Naive thymus-derived CD8-positive, alpha-beta T cell (primary cell): ENCODE data around the gene PLPPR5. TPM values are rescaled to one million over a fixed set of nuclear protein-coding genes. Genes with fewer than 3 reads are reported as not detected.
"Not testable (repeated sequence)": the region's sequence is repeated elsewhere in the genome, so short reads cannot be mapped to it uniquely, and the experiment has no call there.

Experiments used
- ATAC-seq, 2 donors: fragments of 150-1000 bp; cut with Tn5 transposase in 1 of 2; sonication (Bioruptor Pico), chemical (Tn5 transposase) in 1 of 2; 1 replicate in 1 of 2; 2 replicates in 1 of 2; pipeline ENCODE4 v1.10.0; 2021; ENCODE audit warnings: mild to moderate bottlenecking in 2 of 2, moderate library complexity in 2 of 2
- POLR2A ChIA-PET: fragments of 350-600 bp; sonication (Branson Sonifier 250); formaldehyde crosslinking; loops from one replicate; lab custom pipeline; 2021; ENCODE audit warnings: antibody characterized with exemption; lab: Charles Lee
- DNase-seq, 10 donors: peaks; one replicate each; pipeline versions ENCODE4 v3.0.0 to v3.0.0-alpha.2; 2020 to 2022
- H3K27ac Mint-ChIP-seq, 10 donors: one replicate each; pipeline ENCODE4 v1.8.0; 2020 to 2022; ENCODE audit warnings: mild to moderate bottlenecking in 10 of 10, mixed read lengths in 10 of 10, moderate library complexity in 4 of 10, inconsistent platforms in 1 of 10
- H3K27me3 Mint-ChIP-seq, 5 donors: one replicate each; pipeline ENCODE4 v1.8.0; 2021 to 2022; ENCODE audit warnings: mixed read lengths in 5 of 5
- H3K36me3 Mint-ChIP-seq, 3 donors: one replicate each; pipeline ENCODE4 v1.8.0; 2020 to 2022; ENCODE audit warnings: mixed read lengths in 3 of 3, mild to moderate bottlenecking in 2 of 3, inconsistent platforms in 1 of 3
- H3K4me1 Mint-ChIP-seq, 4 donors: one replicate each; pipeline ENCODE4 v1.8.0; 2021 to 2022; ENCODE audit warnings: mixed read lengths in 4 of 4
- H3K4me3 Mint-ChIP-seq, 10 donors: one replicate each; pipeline ENCODE4 v1.8.0; 2020 to 2022; ENCODE audit warnings: mild to moderate bottlenecking in 10 of 10, mixed read lengths in 10 of 10, moderate library complexity in 6 of 10, inconsistent platforms in 1 of 10
- H3K9me3 Mint-ChIP-seq, 9 donors: one replicate each; pipeline ENCODE4 v1.8.0; 2020 to 2022; ENCODE audit warnings: mixed read lengths in 9 of 9, mild to moderate bottlenecking in 3 of 9, inconsistent platforms in 1 of 9, moderate library complexity in 1 of 9
- polyA plus RNA-seq, 3 donors: library from polyadenylated mRNA; unstranded; fragments of 300-500 nt; fragmentation: Illumina TruSeq; gene quantifications; one replicate each; pipeline ENCODE4 v1.2.3, GENCODE V29; 2021
- total RNA-seq, 8 experiments: library from RNA in 2 of 8; stranded (reverse) in 2 of 8; gene quantifications; one replicate each; pipeline ENCODE4 v1.2.3 and lab custom pipeline; 2021 to 2026

PLPPR5 gene
- total and polyA plus RNA-seq, 5 experiments from 2014 or later = not detected

DNA sequence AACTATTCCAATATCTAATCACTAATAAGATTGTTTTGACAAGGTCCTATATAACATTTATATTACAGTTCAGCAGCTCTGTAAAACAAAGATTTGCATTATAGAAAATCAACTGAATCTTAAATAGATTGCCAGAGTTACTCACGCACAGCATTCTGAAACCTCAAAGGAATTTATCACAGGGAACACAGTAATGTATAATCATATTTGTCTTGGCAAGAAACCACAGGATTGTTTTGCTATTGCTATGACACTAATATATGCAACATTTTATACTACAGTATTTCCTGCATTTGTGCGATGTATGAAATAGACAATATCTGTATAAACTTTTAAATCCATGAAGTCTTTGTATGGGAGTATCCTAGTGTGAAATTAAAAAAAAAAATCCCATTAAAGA lies 101.4 kb downstream of the PLPPR5 start:
- Mint-ChIP-seq H3K4me1 (peaks cover 0 to 6% (median 4%) of the 10 kb centered on the region in 4 donors), H3K27me3 (no peaks in the 10 kb centered on the region), H3K27ac (no peak overlapping the region), H3K4me3 (no peak overlapping the region), H3K36me3 (no peaks in the 10 kb centered on the region), H3K9me3 (peaks cover 0 to 4% (median 0%) of the 10 kb centered on the region in 9 donors)
- POLR2A ChIA-PET = no interaction called here
- DNase-seq (no peak), ATAC-seq (no peak)

DNA sequence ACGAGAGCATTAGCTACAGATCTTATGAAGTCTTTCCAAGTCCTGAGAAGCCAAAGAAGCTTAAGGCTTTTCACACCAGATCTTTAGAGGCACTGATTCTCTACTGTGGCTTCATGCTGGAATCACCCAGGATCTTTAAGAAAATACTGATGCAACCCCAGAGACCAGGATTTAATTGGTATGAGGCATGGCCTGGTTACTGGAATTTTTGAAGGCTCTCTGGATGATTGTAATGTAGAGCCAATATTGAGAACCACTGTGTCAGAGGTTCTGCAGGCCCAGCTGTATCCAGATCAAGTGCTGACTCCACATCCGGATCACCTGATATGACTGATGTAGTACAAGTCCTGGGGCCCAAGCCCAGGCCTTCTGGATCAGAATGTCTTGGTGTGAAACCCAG lies 105.7 kb downstream of the PLPPR5 start:
- no peaks in the 10 kb centered on the region for H3K27me3 Mint-ChIP-seq
- peaks cover 3 to 18% (median 12%) of the 10 kb centered on the region in 4 donors for H3K4me1 Mint-ChIP-seq
- peaks cover 0 to 13% (median 12%) of the 10 kb centered on the region in 3 donors for H3K36me3 Mint-ChIP-seq
- peaks cover 4 to 18% (median 10%) of the 10 kb centered on the region in 9 donors for H3K9me3 Mint-ChIP-seq
- no peak overlapping the region for H3K4me3 Mint-ChIP-seq
- no peak overlapping the region for H3K27ac Mint-ChIP-seq
- DNase-seq = no peak
- no peak for ATAC-seq
- POLR2A ChIA-PET = no interaction called here

DNA sequence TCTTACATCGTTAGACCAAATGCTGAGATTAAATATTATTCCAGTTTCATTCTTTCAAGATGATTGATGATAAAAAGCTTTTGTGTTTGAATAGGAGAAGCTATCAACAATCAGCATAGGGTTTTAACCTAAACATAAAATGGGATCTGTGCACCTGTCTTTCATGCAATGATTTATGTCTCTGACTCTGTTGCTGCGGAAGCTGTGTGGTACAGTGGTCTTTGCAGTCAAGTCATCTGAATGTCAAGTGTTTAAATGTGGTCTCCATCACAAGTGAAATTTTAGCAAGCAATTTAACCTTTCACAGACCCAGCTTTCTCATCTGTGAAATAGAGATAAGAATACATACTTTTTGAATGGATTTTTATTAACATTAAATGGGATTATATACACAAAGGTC lies 107.2 kb downstream of the PLPPR5 start:
- Mint-ChIP-seq H3K4me3 (peak overlapping the region in 1 of 10 donors; percentile 24), H3K27me3 (no peaks in the 10 kb centered on the region), H3K27ac (peak overlapping the region in 1 of 10 donors; percentile 47), H3K36me3 (peaks cover 0 to 13% (median 12%) of the 10 kb centered on the region in 3 donors), H3K9me3 (peaks cover 4 to 18% (median 10%) of the 10 kb centered on the region in 9 donors), H3K4me1 (peaks cover 3 to 15% (median 9%) of the 10 kb centered on the region in 4 donors)
- peak in 4 of 10 donors; percentile 19 to 56 (median 34) for DNase-seq
- POLR2A ChIA-PET = no interaction called here
- ATAC-seq = peak; percentile 70 to 84

DNA sequence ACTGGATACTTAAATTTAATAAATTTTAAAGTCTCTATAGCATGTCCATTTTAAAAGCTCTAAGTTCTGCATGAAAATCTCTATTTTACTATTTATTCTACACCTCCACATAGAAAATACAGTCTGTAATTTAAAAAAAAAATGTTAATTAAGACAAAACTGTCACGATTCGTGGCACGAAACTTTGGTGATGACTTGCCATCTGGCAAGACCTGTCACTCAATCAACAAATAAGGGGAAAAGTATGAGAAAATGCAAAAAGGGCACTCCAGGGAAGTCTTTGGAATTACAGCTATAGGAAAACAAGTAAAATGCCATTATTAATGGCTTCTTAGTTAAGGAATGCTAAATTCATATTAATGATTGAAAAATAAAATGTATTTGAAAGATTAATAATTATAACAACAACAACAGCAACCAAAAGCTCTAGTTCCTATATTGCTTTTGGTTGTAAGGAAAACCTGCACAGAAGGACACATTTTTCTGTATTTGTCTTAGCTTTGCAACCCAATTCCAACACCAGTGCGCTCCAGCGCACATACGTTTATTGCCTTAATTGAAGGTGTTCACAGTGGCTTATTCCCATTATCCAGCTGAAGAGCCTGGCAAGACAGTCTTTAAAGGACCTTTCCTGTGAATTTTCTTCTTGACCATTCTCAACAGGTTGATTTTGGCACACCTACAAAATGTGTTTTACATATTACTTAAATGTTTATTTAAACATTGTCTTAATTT lies 107.8 kb downstream of the PLPPR5 start:
- peaks cover 3 to 15% (median 9%) of the 10 kb centered on the region in 4 donors for H3K4me1 Mint-ChIP-seq
- peaks cover 4 to 18% (median 10%) of the 10 kb centered on the region in 9 donors for H3K9me3 Mint-ChIP-seq
- peaks cover 0 to 13% (median 12%) of the 10 kb centered on the region in 3 donors for H3K36me3 Mint-ChIP-seq
- DNase-seq = no peak
- no peak for ATAC-seq
- no peaks in the 10 kb centered on the region for H3K27me3 Mint-ChIP-seq
- POLR2A ChIA-PET = interaction anchor here (1.0 kb wide), 1 partner anchor 25 kb away, joined by 3 read pairs; no protein-coding TSS in a partner anchor
- no peak overlapping the region for H3K4me3 Mint-ChIP-seq
- no peak overlapping the region for H3K27ac Mint-ChIP-seq

DNA sequence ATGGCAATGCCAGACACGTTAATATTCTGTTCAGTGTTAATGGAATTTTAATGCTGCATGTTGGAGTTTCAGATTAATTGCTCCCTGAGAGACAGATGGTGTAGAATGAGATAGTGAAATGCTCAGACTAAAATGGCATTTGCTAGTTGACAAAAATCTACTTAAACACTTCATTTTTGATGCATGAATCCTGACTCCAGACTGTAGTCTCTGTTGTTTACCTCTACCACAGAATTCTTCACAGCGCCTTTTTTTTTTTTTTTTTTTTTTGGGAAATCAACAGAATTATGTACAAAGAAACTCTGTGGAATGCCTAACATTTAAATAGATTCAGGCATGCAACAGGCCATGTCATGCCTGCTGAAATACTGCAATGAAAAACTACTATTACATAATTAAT lies 111.3 kb downstream of the PLPPR5 start:
- ATAC-seq (no peak), DNase-seq (no peak)
- POLR2A ChIA-PET = no interaction called here
- H3K4me1 Mint-ChIP-seq = peaks cover 6 to 32% (median 14%) of the 10 kb centered on the region in 4 donors
- H3K27me3 Mint-ChIP-seq = no peaks in the 10 kb centered on the region
- H3K36me3 Mint-ChIP-seq = peaks cover 0 to 13% (median 12%) of the 10 kb centered on the region in 3 donors
- H3K27ac Mint-ChIP-seq = no peak overlapping the region
- peaks cover 0 to 18% (median 10%) of the 10 kb centered on the region in 9 donors for H3K9me3 Mint-ChIP-seq
- no peak overlapping the region for H3K4me3 Mint-ChIP-seq

DNA sequence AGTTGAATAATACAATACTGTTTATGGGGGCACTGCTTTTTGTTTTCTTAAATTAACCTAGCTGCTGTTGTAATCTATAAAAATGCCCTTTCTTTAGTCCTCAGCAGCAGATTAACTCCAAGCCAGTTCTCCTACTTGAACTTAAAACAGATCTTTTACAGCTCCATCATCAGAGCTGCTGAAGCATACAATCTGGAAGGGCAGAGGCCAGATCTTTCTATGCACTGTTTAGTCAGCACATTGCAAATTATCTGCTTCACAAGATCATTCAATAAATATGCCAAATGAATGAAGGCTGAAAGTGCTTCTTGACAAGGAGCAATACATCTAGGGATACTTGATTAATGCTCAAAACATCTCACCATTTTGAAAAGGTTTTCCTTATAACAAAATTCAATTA lies 115.8 kb downstream of the PLPPR5 start:
- DNase-seq = no peak
- no peak for ATAC-seq
- Mint-ChIP-seq H3K4me3 (no peak overlapping the region), H3K27me3 (no peaks in the 10 kb centered on the region), H3K4me1 (peaks cover 0 to 31% (median 7%) of the 10 kb centered on the region in 4 donors), H3K27ac (peak overlapping the region in 1 of 10 donors; percentile 14), H3K9me3 (peaks cover 0 to 2% (median 0%) of the 10 kb centered on the region in 9 donors), H3K36me3 (peaks cover 0 to 3% (median 0%) of the 10 kb centered on the region in 3 donors)
- POLR2A ChIA-PET = no interaction called here

DNA sequence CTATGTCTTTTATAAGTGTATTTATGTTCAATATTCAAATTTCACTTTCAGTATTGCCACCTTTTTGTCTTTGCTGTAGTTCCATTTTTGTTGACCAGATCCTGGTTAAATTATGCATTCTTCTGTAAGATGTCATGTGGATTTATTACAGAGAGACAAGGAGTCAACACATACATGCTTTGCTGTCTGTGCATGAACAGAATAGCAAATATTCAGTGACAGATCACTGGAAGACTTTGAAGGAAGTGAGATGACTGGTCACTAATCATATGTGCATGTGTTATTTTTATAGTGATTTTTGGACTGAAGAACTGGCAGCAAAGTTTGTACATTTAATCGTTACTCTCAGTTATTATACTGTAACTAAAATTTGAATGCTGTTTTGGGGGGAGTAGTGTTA lies 117.2 kb downstream of the PLPPR5 start:
- no peak for ATAC-seq
- Mint-ChIP-seq H3K4me1 (peaks cover 0 to 31% (median 7%) of the 10 kb centered on the region in 4 donors), H3K36me3 (peaks cover 0 to 3% (median 1%) of the 10 kb centered on the region in 3 donors), H3K27me3 (no peaks in the 10 kb centered on the region), H3K27ac (peak overlapping the region in 1 of 10 donors; percentile 17), H3K4me3 (no peak overlapping the region), H3K9me3 (peaks cover 0 to 2% (median 0%) of the 10 kb centered on the region in 9 donors)
- DNase-seq = no peak
- POLR2A ChIA-PET = no interaction called here

DNA sequence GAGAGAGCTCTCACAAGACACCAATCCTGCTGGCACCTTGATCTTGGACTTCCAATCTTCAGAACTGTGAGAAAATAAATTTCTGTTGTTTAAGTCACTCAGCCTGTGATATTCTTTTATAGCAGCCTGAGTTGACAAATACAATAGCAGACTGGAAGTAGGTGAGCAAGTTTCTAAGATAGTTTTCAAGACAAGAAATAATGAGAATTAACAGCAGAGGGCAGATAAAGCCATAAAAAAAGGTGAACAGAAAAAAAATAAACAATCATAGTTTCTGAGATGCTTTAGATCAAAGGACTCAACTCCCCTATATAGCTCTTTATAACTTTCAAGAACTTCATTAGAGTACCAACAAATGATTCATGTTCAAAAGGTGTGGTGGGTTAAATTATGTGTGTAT lies 119.8 kb downstream of the PLPPR5 start:
- H3K36me3 Mint-ChIP-seq = peaks cover 0 to 16% (median 5%) of the 10 kb centered on the region in 3 donors
- H3K9me3 Mint-ChIP-seq = peaks cover 0 to 22% (median 8%) of the 10 kb centered on the region in 9 donors
- ATAC-seq (no peak), DNase-seq (no peak)
- POLR2A ChIA-PET = no interaction called here
- peaks cover 0 to 17% (median 3%) of the 10 kb centered on the region in 4 donors for H3K4me1 Mint-ChIP-seq
- no peak overlapping the region for H3K4me3 Mint-ChIP-seq
- H3K27ac Mint-ChIP-seq = peak overlapping the region in 1 of 10 donors; percentile 45
- H3K27me3 Mint-ChIP-seq = no peaks in the 10 kb centered on the region

DNA sequence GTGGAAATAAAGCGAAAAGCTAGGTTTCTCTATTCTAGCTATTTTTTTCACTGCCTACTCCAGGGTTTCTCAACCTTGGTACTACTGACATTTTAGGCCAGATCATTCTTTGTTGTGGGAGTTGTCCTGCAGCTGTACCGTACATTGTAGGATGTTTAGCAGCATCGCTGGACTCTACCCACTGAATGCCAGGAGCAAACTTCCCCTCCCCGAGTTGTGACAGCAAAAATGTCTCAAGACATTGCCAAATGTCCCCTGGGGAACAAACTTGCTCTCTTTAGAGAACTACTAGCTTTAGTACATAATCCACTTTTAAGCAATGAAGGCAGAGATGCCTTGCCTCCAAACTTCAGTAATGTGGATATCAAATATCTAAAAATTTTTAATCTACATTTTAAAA lies 122.8 kb downstream of the PLPPR5 start:
- POLR2A ChIA-PET = no interaction called here
- no peak overlapping the region for H3K4me3 Mint-ChIP-seq
- no peaks in the 10 kb centered on the region for H3K27me3 Mint-ChIP-seq
- H3K27ac Mint-ChIP-seq = no peak overlapping the region
- H3K9me3 Mint-ChIP-seq = peaks cover 0 to 51% (median 33%) of the 10 kb centered on the region in 9 donors
- no peak for DNase-seq
- no peak for ATAC-seq
- H3K36me3 Mint-ChIP-seq = peaks cover 0 to 40% (median 20%) of the 10 kb centered on the region in 3 donors
- peaks cover 0 to 4% (median under 1%) of the 10 kb centered on the region in 4 donors for H3K4me1 Mint-ChIP-seq

DNA sequence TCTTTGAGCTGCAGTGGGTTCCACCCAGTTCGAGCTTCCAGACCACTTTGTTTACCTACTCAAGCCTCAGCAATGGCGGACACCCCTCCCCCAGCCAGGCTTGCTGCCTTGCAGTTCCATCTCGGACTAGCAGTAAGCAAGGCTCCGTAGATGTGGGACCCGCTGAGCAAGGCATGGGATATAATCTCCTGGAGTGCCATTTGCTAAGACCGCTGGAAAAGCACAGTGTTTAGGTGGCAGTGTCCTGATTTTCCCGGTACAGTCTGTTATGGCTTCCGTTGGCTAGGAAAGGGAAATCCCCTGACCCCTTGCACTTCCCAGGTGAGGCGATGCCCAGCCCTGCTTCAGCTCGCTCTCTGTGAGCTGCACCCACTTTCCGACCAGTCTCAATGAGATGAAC lies 123.4 kb downstream of the PLPPR5 start:
- not testable (repeated sequence) for H3K4me1 Mint-ChIP-seq
- peaks cover 0 to 44% (median 25%) of the 10 kb centered on the region in 3 donors for H3K36me3 Mint-ChIP-seq
- peaks cover 0 to 56% (median 33%) of the 10 kb centered on the region in 9 donors for H3K9me3 Mint-ChIP-seq

DNA sequence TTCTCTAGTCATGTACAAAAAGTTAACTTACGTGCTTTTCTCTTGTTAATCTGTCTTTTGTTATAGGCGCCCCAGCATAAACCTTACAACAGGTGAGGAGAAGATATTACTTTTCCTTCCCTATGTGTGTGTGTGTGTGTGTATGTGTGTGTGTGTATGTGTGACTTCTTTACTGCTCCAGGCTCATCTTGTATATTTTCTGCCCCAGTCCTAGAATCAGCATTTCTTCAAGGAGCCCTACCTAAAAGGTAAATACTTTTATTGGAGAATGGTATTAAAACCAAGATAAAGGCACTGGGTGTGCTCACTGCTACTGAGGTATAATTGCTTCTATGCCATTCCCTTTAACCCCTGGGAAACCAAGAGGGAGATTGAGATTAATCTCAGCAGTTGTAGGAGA lies 129.8 kb downstream of the PLPPR5 start:
- Mint-ChIP-seq H3K4me1 (peaks cover 18 to 33% (median 29%) of the 10 kb centered on the region in 4 donors), H3K27me3 (no peaks in the 10 kb centered on the region), H3K9me3 (peaks cover 14 to 85% (median 53%) of the 10 kb centered on the region in 9 donors), H3K36me3 (peaks cover 4 to 66% (median 59%) of the 10 kb centered on the region in 3 donors), H3K4me3 (no peak overlapping the region), H3K27ac (peak overlapping the region in 6 of 10 donors; percentile 1 to 81 (median 41))
- ATAC-seq (no peak), DNase-seq (no peak)
- POLR2A ChIA-PET = no interaction called here

More for the DNA sequence above, 123.4 kb downstream of the PLPPR5 start:
- H3K27me3 Mint-ChIP-seq, ATAC-seq, H3K27ac Mint-ChIP-seq, POLR2A ChIA-PET, H3K4me3 Mint-ChIP-seq, DNase-seq: not testable (repeated sequence)

DNA sequence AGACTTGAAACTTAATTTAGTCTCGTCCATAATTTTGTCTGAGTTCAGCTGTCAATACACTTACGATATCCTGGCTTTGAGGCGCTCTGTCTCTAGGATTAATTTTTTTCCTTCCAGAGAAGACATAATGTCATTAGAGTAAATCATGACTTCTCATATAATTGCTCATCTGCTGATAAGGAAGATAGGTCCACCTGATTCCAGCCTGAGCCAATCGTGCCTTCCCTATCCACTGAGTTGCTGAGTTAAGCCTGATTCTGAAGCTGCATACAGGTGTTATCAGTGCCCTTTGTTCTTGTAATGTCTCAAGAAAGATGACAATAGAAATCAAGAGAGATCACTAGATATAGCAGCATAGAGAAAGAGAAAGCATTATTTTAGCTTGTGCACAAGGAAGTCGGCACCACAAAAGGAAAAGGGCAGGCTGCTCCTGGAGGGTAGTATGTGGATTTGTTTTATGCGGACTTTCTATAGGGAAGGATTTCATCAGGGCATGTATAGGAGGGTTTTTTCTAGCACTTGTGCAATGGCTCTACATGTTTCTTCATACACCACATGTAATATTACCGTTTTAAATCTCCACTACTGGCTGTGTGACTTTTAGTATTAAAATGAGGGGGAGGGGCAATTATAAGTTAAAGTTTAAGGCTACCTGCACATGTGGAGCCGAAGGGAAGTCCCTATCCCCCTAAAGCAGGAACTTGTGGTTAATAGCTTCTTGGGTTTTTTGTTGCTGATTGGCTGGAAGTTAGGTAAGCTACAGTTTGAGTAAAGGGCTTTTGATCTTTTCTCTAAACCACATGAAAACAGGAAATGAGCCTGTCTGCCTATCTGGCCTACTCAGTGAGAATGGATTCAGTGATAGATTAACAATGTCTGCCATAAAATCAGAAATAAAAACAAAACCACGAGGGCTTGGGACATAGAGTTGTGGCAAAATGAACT lies 133.4 kb downstream of the PLPPR5 start:
- Mint-ChIP-seq H3K27me3 (no peaks in the 10 kb centered on the region), H3K4me1 (peaks cover 20 to 42% (median 30%) of the 10 kb centered on the region in 4 donors), H3K27ac (peak overlapping the region; percentile 86 to 97 (median 94)), H3K9me3 (peaks cover 15 to 63% (median 41%) of the 10 kb centered on the region in 9 donors), H3K36me3 (peaks cover 4 to 53% (median 51%) of the 10 kb centered on the region in 3 donors), H3K4me3 (peak overlapping the region; percentile 75 to 89 (median 82))
- peak; percentile 95 to 96 for ATAC-seq
- POLR2A ChIA-PET = interaction anchor here (0.9 to 1.7 kb wide), 7 partner anchors 8 to 77 kb away, joined by 3 to 10 read pairs (median 4); no protein-coding TSS in a partner anchor
- peak in 9 of 10 donors; percentile 15 to 91 (median 75) for DNase-seq
